Endothelial cell of umbilical vein (primary cell): ENCODE measurements around the gene PRDM12.

Experiments
- CTCF ChIP-seq, 2 donors: IDR thresholded peaks; 1 replicate in 1 of 2; 2 replicates in 1 of 2; pipeline ENCODE4 v1.5.1; 2011; ENCODE audit warnings: low read length in 2 of 2, mild to moderate bottlenecking in 2 of 2, moderate library complexity in 2 of 2, control low read depth in 1 of 2, inconsistent platforms in 1 of 2, low read depth in 1 of 2; ENCODE audit not compliant: insufficient read depth in 1 of 2; ENCODE audit errors: extremely low read depth in 1 of 2
- EZH2 ChIP-seq: IDR thresholded peaks from 2 replicates; pipeline ENCODE4 v1.6.1; 2012; ENCODE audit warnings: borderline replicate concordance, low read depth, mild to moderate bottlenecking, moderate library complexity, low read length, inconsistent platforms; ENCODE audit not compliant: severe bottlenecking
- FOS ChIP-seq: IDR thresholded peaks from 2 replicates; pipeline ENCODE4 v1.6.1; 2011; ENCODE audit warnings: mild to moderate bottlenecking, low read length, moderate library complexity, borderline replicate concordance; ENCODE audit not compliant: insufficient read depth
- JUN ChIP-seq: IDR thresholded peaks from 2 replicates; pipeline ENCODE4 v1.6.1; 2011; ENCODE audit warnings: borderline replicate concordance, low read depth; ENCODE audit not compliant: insufficient read length, insufficient read depth
- MAX ChIP-seq: IDR thresholded peaks from 2 replicates; pipeline ENCODE4 v1.6.1; 2011; ENCODE audit not compliant: insufficient read depth, insufficient read length
- MYC ChIP-seq: IDR thresholded peaks from one replicate; pipeline ENCODE4 v1.6.1; 2011; ENCODE audit warnings: mild to moderate bottlenecking, low read depth, low read length
- POLR2AphosphoS5 ChIP-seq: IDR thresholded peaks from 2 replicates; pipeline ENCODE4 v1.6.1; 2012; ENCODE audit warnings: low read depth, mild to moderate bottlenecking, control low read depth, low read length, moderate library complexity; ENCODE audit not compliant: insufficient read depth

GRCh38 chr9:130662099-130662969 is 2.1 kb upstream of the PRDM12 start:
- no peak for TF ChIP-seq MAX
- no peak for TF ChIP-seq CTCF (IDR thresholded peaks at IDR 0.05; ENCODE audit: extremely low read depth in 1 of 2, insufficient read depth in 1 of 2, low read depth in 1 of 2, low read length in 2 of 2)
- peak; percentile 72 for TF ChIP-seq EZH2
- TF ChIP-seq POLR2AphosphoS5 = no peak
- no peak for TF ChIP-seq FOS
- TF ChIP-seq JUN = no peak
- TF ChIP-seq MYC = no peak
